GM12864 (cell line): Measurements from ENCODE around the gene STRIT1.
"Not testable (repeated sequence)": the region's sequence is repeated elsewhere in the genome, so short reads cannot be mapped to it uniquely, and the experiment has no call there.

ENCODE experiments used
- DNase-seq: peaks from one replicate; pipeline ENCODE4 v3.0.0-alpha.2; 2011; ENCODE audit warnings: low read depth
- H3K4me3 ChIP-seq: 2 replicates; pipeline ENCODE4 v1.5.1; 2011; ENCODE audit warnings: mild to moderate bottlenecking, low read depth, low read length, control low read depth
- CTCF ChIP-seq: IDR thresholded peaks from 2 replicates; pipeline ENCODE4 v1.5.1; 2011; ENCODE audit warnings: low read depth, mild to moderate bottlenecking, moderate library complexity, low read length, control low read depth, inconsistent platforms; ENCODE audit errors: missing control alignments

Gene STRIT1

GRCh38 chr3:155292133-155292532 lies 1.4 kb downstream of the STRIT1 start:
- TF ChIP-seq CTCF: no peak
- DNase-seq: no peak
- no peak overlapping the region for H3K4me3 ChIP-seq

- DNase-seq: no peak
- TF ChIP-seq CTCF: no peak
- H3K4me3 ChIP-seq: no peak overlapping the region
These were observed 6.7 kb downstream of the STRIT1 start for GRCh38 chr3:155286736-155287135.

- no peak overlapping the region for H3K4me3 ChIP-seq
- no peak for DNase-seq
- TF ChIP-seq CTCF: no peak
These were observed 7.5 kb downstream of the STRIT1 start for GRCh38 chr3:155285936-155286335.

- H3K4me3 ChIP-seq: no peak overlapping the region
- no peak for DNase-seq
- TF ChIP-seq CTCF: no peak
These were observed 10.1 kb downstream of the STRIT1 start for GRCh38 chr3:155283092-155284056.

- no peak overlapping the region for H3K4me3 ChIP-seq
- no peak for DNase-seq
- no peak for TF ChIP-seq CTCF
These were observed 10.9 kb downstream of the STRIT1 start for GRCh38 chr3:155282385-155283091.

- H3K4me3 ChIP-seq: no peak overlapping the region
- TF ChIP-seq CTCF: no peak
- no peak for DNase-seq
These were observed 11.6 kb downstream of the STRIT1 start for GRCh38 chr3:155281912-155282311.

GRCh38 chr3:155276089-155276488 lies 17.4 kb downstream of the STRIT1 start:
- H3K4me3 ChIP-seq: not testable (repeated sequence)

GRCh38 chr3:155275159-155275754 lies 18.2 kb downstream of the STRIT1 start:
- DNase-seq, H3K4me3 ChIP-seq: not testable (repeated sequence)

More at GRCh38 chr3:155276089-155276488, 17.4 kb downstream of the STRIT1 start:
- DNase-seq: not testable (repeated sequence)

- not testable (repeated sequence) for H3K4me3 ChIP-seq, DNase-seq
These were observed 19.0 kb downstream of the STRIT1 start for GRCh38 chr3:155274435-155274834.
